Measurements from ENCODE around the gene ABCB4.

ABCB4 gene

DNA sequence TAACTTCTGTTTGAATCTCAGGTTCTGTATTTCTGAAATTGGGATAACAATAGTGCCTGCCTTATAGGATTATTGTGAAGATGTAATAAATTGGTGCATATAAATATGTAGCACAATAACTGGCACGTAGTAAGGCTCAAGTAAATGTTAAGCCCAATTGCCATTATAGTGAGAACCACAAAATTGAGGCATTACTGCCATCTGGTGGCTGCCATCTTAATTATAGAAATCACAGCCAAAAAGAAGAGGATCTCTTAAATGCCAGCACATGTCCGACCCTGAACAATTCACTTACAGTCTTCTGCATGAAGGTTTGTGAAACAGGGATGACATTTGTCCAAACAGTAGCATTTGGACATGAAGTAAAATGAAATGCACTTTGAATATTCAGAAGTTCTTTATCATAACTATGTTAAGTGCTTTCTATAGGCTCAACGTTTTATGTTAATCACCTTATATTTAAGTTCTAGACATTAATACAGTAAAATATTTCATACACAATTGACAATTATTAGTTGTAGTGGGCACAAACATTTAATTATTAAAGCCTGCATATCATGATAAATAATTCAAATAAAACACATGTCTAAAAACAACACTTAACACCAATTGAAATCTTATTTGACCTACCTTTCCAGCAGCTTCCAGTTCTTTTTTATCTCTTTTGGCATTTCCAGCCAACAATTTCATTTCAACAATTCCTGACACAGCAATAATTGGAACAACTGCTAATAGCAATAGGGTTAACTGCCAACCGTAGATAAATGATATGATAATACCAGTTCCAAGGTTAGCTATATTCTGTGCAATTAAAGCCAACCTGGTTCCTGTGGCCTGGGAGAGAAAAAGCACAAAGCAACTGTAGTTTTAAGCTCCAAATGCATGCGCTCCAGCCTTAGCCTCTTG is 58.5 kb downstream of the ABCB4 start:
- no peak for DNase-seq

DNA sequence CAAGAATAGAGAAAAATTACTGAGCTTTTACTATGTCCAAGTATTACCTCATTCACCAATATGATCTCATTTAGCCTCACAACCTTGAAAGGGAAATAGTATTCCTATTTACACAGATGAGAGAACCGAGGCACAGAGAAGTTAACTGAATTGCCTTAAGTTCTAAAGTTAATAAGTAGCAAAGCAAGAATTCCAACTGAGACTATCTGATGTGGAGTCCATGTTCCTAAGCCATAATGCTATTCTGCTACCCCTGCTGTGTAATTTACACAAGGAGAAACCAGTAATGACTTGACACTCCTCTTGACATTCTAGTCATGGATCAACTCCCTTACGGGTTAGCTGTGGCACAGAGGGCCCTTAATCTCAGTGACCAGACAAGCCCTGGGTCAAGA is 60.7 kb downstream of the ABCB4 start:
- DNase-seq = no peak

DNA sequence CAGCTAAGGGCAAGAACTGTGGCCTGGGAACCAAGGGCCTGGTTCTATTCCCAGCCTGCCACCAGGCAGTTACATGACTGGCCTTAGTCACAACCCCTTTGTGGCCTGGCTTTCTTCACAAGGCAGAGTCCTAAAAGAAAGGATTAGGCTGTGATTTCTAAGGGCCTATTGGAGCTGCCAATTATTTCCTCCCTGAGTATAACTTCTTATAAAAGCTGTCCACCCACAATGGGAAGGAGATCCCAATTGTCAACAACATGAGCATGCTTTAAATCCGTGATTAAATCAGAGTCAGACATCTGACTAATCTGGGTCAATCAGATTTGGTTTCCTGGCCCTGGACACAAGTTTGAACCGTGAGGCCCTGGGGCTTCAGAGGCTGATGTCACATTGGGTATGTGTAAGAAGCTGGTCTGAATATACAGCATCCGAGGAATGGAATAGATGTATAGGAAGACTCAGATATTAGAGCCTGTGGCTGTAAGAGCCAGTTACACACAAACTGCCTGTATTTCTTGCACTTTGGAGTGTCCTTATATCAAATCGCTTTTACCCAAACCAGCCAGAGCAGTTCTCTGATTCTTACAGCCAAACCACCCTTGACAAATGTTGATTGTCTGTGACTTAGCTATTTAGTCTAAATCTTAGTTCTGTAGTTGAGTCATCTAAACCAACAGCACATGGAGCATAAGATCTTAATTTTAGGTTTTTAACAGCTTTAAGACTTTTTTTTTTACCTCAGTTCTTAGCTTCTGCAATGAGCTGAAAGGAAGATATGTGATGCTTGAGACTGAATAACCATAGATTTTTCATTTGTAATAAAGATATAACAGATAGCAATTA is 61.3 kb downstream of the ABCB4 start:
- DNase-seq = no peak

DNA sequence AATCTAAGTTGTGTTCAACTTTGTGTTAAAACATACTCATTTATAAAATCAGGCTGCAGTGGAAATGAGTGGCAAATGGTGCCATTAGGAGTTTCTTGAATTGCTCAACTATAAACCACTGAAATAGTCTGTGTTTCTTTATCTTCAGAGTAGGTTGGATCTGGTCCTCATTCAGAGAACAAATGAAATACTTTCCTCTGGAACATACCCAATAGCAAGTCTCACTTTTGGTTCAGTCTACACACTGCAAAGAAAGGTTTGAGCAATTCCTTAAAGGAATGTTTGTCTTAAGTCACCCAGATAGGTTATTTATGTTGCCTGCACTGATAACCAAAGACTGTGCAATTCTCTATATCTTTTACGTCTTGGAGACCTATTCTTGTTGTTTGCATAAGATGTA is 62.5 kb downstream of the ABCB4 start:
- DNase-seq = no peak

GRCh38 chr7:87411186-87411585 is 64.3 kb downstream of the ABCB4 start:
- DNase-seq = no peak

GRCh38 chr7:87404674-87405073 is 70.8 kb downstream of the ABCB4 start:
- DNase-seq = no peak

GRCh38 chr7:87398446-87398845 is 77.0 kb downstream of the ABCB4 start:
- no peak for DNase-seq

GRCh38 chr7:87395442-87396020 is 79.9 kb downstream of the ABCB4 start:
- no peak for DNase-seq

- no peak for DNase-seq
Observed at GRCh38 chr7:87391020-87391701, 84.3 kb downstream of the ABCB4 start.

- DNase-seq = no peak
Observed at GRCh38 chr7:87380905-87381304, 94.6 kb downstream of the ABCB4 start.

- DNase-seq = no peak
Observed at GRCh38 chr7:87375662-87376435, 99.6 kb downstream of the ABCB4 start.

- DNase-seq = no peak
Observed at GRCh38 chr7:87370660-87371180, 104.8 kb downstream of the ABCB4 start.

- DNase-seq = no peak
Observed at GRCh38 chr7:87369216-87369615, 106.3 kb downstream of the ABCB4 start.

- no peak for DNase-seq
Observed at GRCh38 chr7:87364246-87364645, 111.2 kb downstream of the ABCB4 start.

GRCh38 chr7:87363342-87363741 is 112.1 kb downstream of the ABCB4 start:
- no peak for DNase-seq

GRCh38 chr7:87361320-87361719 is 114.2 kb downstream of the ABCB4 start:
- DNase-seq = no peak

DNA sequence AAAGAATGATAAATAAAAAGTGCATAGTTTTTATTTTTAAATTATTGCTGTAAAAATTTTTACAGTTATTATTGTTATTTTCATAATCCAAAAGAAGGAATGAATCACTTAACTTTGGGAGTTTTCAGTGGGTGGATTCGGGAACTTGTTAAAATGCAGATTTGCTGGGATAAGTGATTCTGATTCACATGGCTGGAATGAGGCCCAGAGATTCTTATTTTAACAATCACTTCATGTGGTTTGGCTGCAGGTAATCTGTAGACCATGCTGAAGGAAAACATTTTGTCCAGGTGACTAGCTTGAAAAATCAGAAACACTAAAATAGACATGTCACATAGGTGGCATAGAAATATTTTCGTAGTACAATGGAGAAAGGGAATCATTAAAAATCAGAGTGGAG is 116.1 kb downstream of the ABCB4 start:
- no peak for DNase-seq

DNA sequence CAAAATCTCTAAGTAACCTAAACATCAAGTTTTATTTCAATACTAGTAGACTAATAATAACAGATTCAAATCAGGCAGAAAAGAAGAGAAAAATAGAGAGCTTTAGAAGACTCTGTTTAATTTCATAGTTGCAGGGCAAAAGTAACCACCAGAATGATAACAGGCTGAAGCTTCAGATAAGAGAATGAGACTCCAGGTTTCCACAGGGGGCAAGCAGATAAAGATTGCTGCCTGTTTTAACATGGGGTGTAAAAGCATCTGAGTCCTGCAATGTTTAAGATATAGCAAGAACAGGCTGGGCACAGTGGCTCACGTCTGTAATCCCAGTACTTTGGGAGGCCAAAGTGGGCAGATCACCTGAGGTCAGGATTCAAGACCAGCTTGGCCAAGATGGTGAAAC is 119.0 kb downstream of the ABCB4 start:
- DNase-seq = no peak

DNA sequence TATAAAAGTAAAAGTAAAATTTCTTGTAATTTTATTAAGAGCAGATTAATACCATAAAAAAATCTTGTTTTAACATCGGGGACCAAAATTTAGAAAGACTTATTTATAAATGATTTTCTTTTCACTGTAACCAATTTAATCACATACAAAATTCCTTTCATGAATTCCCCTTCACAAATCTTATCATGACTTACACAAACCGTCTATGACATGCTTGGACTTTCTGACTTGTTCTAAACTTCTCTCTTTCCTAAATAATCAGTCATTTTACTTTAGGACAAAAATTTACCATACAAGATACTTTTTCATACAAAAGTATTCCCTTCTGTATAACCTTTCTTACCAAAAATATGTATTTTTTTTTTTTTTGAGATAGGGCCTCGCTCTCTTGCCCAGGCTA is 120.7 kb downstream of the ABCB4 start:
- no peak for DNase-seq
